ENCODE results near the gene TMEM139.
"Not testable (repeated sequence)": the region's sequence is repeated elsewhere in the genome, so short reads cannot be mapped to it uniquely, and the experiment has no call there.

GRCh38 chr7:143289888-143290287 lies 5.1 kb downstream of the TMEM139 start:
- not testable (repeated sequence) for TF ChIP-seq FOXK2 (IDR thresholded peaks at IDR 0.05); HDGF (IDR thresholded peaks at IDR 0.05; ENCODE audit: borderline replicate concordance); NFRKB (IDR thresholded peaks at IDR 0.05); BHLHE40 (IDR thresholded peaks at IDR 0.05; ENCODE audit: borderline replicate concordance); L3MBTL2 (conservative IDR thresholded peaks at IDR 0.05); TARDBP (IDR thresholded peaks at IDR 0.05); FOXM1 (IDR thresholded peaks at IDR 0.05; ENCODE audit: borderline replicate concordance); ELF4 (IDR thresholded peaks at IDR 0.05); ARNT (IDR thresholded peaks at IDR 0.05)
